Liver (tissue), 9 donors: ENCODE results near the gene GRAMD2B. TPM values are rescaled to one million over a fixed set of nuclear protein-coding genes. Genes with fewer than 3 reads are reported as not detected.

Experiments used
- DNase-seq: peaks from one replicate; pipeline ENCODE4 v3.0.0-alpha.2; 2017; ENCODE audit warnings: low spot score
- H3K27ac ChIP-seq, 2 donors: one replicate each; pipeline ENCODE4 v1.7.0; 2013; ENCODE audit warnings: inconsistent platforms in 2 of 2, low read length in 2 of 2, control low read depth in 1 of 2, low read depth in 1 of 2, mild to moderate bottlenecking in 1 of 2
- H3K27me3 ChIP-seq, 4 donors: one replicate each; pipeline versions ENCODE4 v1.6.1 to v1.7.0; 2013; ENCODE audit warnings: low read length in 3 of 4, inconsistent platforms in 1 of 4, mild to moderate bottlenecking in 1 of 4, moderate library complexity in 1 of 4; ENCODE audit not compliant: control insufficient read depth in 4 of 4, insufficient read depth in 4 of 4
- H3K36me3 ChIP-seq, 4 donors: one replicate each; pipeline versions ENCODE4 v1.6.1 to v1.7.0; 2013; ENCODE audit warnings: low read length in 3 of 4, mild to moderate bottlenecking in 3 of 4, low read depth in 1 of 4, moderate library complexity in 1 of 4; ENCODE audit not compliant: control insufficient read depth in 4 of 4, insufficient read depth in 3 of 4
- H3K4me1 ChIP-seq, 4 donors: one replicate each; pipeline versions ENCODE4 v1.6.1 to v1.7.0; 2013; ENCODE audit warnings: low read length in 3 of 4, mild to moderate bottlenecking in 3 of 4, moderate library complexity in 1 of 4; ENCODE audit not compliant: control insufficient read depth in 4 of 4, insufficient read depth in 4 of 4
- H3K4me3 ChIP-seq, 3 donors: one replicate each; pipeline versions ENCODE4 v1.6.1 to v1.7.0; 2013; ENCODE audit warnings: low read length in 3 of 3, control low read depth in 1 of 3, low read depth in 1 of 3, mild to moderate bottlenecking in 1 of 3
- H3K9ac ChIP-seq, 2 donors: one replicate each; pipeline ENCODE4 v1.7.0; 2013; ENCODE audit warnings: low read length in 2 of 2, mild to moderate bottlenecking in 2 of 2, moderate library complexity in 2 of 2, control low read depth in 1 of 2, low read depth in 1 of 2
- H3K9me3 ChIP-seq, 4 donors: one replicate each; pipeline versions ENCODE4 v1.6.1 to v1.7.0; 2013; ENCODE audit warnings: low read length in 3 of 4; ENCODE audit not compliant: control insufficient read depth in 4 of 4
- FOXA1 ChIP-seq: IDR thresholded peaks from 2 replicates; pipeline ENCODE4 v1.6.1; 2016; ENCODE audit warnings: antibody characterized with exemption
- FOXA2 ChIP-seq: IDR thresholded peaks from 2 replicates; pipeline ENCODE4 v1.6.1; 2016; ENCODE audit warnings: antibody characterized with exemption
- HNF4A ChIP-seq, 2 donors: conservative IDR thresholded peaks; 2 replicates each; pipeline ENCODE4 v1.6.1; 2016; ENCODE audit warnings: antibody characterized with exemption in 2 of 2, mild to moderate bottlenecking in 2 of 2
- HNF4G ChIP-seq: IDR thresholded peaks from 2 replicates; pipeline ENCODE4 v1.6.1; 2016; ENCODE audit warnings: antibody characterized with exemption
- JUND ChIP-seq, 2 donors: IDR thresholded peaks; 2 replicates each; pipeline ENCODE4 v1.6.1; 2016; ENCODE audit warnings: antibody characterized with exemption in 2 of 2
- NR2F2 ChIP-seq: IDR thresholded peaks from 2 replicates; pipeline ENCODE4 v1.6.1; 2016; ENCODE audit warnings: antibody characterized with exemption
- RAD21 ChIP-seq, 2 donors: IDR thresholded peaks; 2 replicates each; pipeline ENCODE4 v1.6.1; 2016; ENCODE audit warnings: antibody characterized with exemption in 2 of 2, mild to moderate bottlenecking in 2 of 2
- RXRA ChIP-seq, 2 donors: IDR thresholded peaks; 2 replicates each; pipeline ENCODE4 v1.6.1; 2017 to 2018; ENCODE audit warnings: antibody characterized with exemption in 2 of 2, mild to moderate bottlenecking in 1 of 2
- SP1 ChIP-seq: IDR thresholded peaks from 2 replicates; pipeline ENCODE4 v1.6.1; 2018; ENCODE audit warnings: antibody characterized with exemption, mild to moderate bottlenecking
- TAF1 ChIP-seq: conservative IDR thresholded peaks from 2 replicates; pipeline ENCODE4 v1.6.1; 2016; ENCODE audit warnings: antibody characterized with exemption, mild to moderate bottlenecking
- YY1 ChIP-seq: IDR thresholded peaks from 2 replicates; pipeline ENCODE4 v1.6.1; 2016; ENCODE audit warnings: antibody characterized with exemption, mild to moderate bottlenecking
- WGBS: extraction: QIAGEN DNeasy Blood & Tissue Kit; methylation state at CpG from one replicate; pipeline ENCODE4 v1.1.7; 2013; 5-methylcytosine and 5-hydroxymethylcytosine counted together
- polyA plus RNA-seq, 2 donors: library from polyadenylated mRNA; stranded (reverse) in 1 of 2; unstranded in 1 of 2; fragments of 200-250 nt in 1 of 2; fragments of >200 nt in 1 of 2; fragmentation: Nextera tagmentation in 1 of 2; extraction: Ambion mirVana in 1 of 2; gene quantifications; one replicate each; pipeline versions ENCODE4 v1.2.1 to v1.2.3, GENCODE V29; 2013 to 2015
- total RNA-seq, 2 donors: library from RNA; depleted of rRNA; stranded (reverse); fragments of >200 nt; gene quantifications; one replicate each; pipeline ENCODE4 v1.2.3, GENCODE V29; 2014
- TF ChIP-seq, protein P1 (sequence below): IDR thresholded peaks from 2 replicates; pipeline ENCODE4 v1.6.1; 2016; ENCODE audit warnings: antibody characterized with exemption
- TF ChIP-seq, protein P2 (sequence below): fragments of 150-350 bp; IDR thresholded peaks from 2 replicates; pipeline ENCODE4 v1.5.1; 2017; ENCODE audit warnings: improper control_type of control experiment, low read depth, low read length; ENCODE audit not compliant: missing input control
- TF ChIP-seq, protein P3 (sequence below): IDR thresholded peaks from 2 replicates; pipeline ENCODE4 v1.6.1; 2016; ENCODE audit warnings: antibody characterized with exemption, mild to moderate bottlenecking
- TF ChIP-seq, protein P4 (sequence below): IDR thresholded peaks from 2 replicates; pipeline ENCODE4 v1.6.1; 2016; ENCODE audit warnings: antibody characterized with exemption
- donor health status: healthy.
- donor health status: healthy.
- donor health status: healthy.
- donor health status: healthy.
- donor health status: healthy.

The GRAMD2B gene
- total and polyA plus RNA-seq, 4 donors = 6.5 to 24.1 (median 13.5) TPM

DNA sequence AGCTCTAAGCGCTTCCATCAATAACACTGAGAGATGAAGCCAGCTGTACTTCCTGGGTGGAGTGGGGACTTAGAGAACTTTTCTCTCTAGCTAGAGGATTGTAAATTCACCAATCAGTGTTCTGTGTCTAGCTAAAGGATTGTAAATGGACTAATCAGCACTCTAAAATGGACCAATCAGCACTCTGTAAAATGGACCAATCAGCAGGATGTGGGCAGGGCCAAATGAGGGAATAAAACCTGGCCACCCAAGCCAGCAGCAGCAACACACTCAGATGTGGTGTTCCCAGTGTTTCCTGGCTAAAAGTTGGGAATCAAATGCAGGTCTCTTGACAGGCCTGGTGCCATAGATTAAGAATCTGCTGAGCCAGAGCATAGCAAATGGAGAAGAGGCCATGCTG is 111.3 kb downstream of the GRAMD2B start:
- no peaks in the 10 kb centered on the region for H3K27me3 ChIP-seq
- no peak overlapping the region for H3K4me3 ChIP-seq
- H3K27ac ChIP-seq = no peak overlapping the region
- 100% methylated on average over 1 of the region's 1 CpG for WGBS
- TF ChIP-seq JUND (IDR thresholded peaks at IDR 0.05) (no peak), HNF4G (no peak), NR2F2 (no peak), FOXA2 (no peak), RXRA (IDR thresholded peaks at IDR 0.05) (no peak), RAD21 (IDR thresholded peaks at IDR 0.05) (no peak), TAF1 (no peak), SP1 (no peak), FOXA1 (no peak)
- TF ChIP-seq, protein P1, sequence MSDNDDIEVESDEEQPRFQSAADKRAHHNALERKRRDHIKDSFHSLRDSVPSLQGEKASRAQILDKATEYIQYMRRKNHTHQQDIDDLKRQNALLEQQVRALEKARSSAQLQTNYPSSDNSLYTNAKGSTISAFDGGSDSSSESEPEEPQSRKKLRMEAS = no peak
- TF ChIP-seq, protein P2, sequence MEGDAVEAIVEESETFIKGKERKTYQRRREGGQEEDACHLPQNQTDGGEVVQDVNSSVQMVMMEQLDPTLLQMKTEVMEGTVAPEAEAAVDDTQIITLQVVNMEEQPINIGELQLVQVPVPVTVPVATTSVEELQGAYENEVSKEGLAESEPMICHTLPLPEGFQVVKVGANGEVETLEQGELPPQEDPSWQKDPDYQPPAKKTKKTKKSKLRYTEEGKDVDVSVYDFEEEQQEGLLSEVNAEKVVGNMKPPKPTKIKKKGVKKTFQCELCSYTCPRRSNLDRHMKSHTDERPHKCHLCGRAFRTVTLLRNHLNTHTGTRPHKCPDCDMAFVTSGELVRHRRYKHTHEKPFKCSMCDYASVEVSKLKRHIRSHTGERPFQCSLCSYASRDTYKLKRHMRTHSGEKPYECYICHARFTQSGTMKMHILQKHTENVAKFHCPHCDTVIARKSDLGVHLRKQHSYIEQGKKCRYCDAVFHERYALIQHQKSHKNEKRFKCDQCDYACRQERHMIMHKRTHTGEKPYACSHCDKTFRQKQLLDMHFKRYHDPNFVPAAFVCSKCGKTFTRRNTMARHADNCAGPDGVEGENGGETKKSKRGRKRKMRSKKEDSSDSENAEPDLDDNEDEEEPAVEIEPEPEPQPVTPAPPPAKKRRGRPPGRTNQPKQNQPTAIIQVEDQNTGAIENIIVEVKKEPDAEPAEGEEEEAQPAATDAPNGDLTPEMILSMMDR = no peak
- TF ChIP-seq, protein P3, sequence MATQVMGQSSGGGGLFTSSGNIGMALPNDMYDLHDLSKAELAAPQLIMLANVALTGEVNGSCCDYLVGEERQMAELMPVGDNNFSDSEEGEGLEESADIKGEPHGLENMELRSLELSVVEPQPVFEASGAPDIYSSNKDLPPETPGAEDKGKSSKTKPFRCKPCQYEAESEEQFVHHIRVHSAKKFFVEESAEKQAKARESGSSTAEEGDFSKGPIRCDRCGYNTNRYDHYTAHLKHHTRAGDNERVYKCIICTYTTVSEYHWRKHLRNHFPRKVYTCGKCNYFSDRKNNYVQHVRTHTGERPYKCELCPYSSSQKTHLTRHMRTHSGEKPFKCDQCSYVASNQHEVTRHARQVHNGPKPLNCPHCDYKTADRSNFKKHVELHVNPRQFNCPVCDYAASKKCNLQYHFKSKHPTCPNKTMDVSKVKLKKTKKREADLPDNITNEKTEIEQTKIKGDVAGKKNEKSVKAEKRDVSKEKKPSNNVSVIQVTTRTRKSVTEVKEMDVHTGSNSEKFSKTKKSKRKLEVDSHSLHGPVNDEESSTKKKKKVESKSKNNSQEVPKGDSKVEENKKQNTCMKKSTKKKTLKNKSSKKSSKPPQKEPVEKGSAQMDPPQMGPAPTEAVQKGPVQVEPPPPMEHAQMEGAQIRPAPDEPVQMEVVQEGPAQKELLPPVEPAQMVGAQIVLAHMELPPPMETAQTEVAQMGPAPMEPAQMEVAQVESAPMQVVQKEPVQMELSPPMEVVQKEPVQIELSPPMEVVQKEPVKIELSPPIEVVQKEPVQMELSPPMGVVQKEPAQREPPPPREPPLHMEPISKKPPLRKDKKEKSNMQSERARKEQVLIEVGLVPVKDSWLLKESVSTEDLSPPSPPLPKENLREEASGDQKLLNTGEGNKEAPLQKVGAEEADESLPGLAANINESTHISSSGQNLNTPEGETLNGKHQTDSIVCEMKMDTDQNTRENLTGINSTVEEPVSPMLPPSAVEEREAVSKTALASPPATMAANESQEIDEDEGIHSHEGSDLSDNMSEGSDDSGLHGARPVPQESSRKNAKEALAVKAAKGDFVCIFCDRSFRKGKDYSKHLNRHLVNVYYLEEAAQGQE = no peak
- TF ChIP-seq, protein P4, sequence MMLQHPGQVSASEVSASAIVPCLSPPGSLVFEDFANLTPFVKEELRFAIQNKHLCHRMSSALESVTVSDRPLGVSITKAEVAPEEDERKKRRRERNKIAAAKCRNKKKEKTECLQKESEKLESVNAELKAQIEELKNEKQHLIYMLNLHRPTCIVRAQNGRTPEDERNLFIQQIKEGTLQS = no peak
- no peaks in the 10 kb centered on the region for H3K9me3 ChIP-seq
- no peaks in the 10 kb centered on the region for H3K36me3 ChIP-seq
- DNase-seq = no peak
- no peak overlapping the region for H3K9ac ChIP-seq
- H3K4me1 ChIP-seq = peaks cover 0 to 7% (median 1%) of the 10 kb centered on the region in 4 donors

DNA sequence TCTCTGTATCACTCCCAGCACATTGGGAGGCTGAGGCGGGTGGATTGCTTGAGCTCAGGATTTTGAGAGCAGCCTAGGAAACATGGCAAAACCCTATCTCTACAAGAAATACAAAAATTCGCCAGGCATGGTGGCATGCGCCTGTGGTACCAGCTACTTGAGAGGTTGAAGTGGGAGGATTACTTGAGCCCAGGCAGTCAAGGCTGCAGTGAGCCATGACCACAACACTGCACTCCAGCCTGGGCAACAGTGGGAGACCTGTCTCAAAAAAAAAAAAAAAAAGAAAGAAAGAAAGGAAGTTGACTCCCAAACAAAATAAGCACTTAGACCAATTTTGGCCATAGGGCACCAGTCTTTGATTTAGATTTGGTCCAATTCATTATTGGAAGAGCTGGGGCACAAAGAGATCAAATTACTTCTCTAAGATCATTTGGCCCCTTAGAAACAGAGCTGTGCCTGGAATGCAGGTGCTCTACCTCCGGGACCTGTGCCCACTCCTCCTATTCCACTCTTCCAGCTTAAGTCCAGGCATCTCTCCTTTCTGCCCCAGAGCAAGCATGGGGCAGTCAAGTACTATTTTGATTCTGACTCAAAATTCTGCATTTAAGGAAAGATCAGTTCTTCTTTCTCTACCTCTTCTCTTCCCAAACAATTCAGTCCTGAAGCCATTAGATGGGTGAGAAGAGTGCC is 112.8 kb downstream of the GRAMD2B start:
- no peak for DNase-seq
- 88% methylated on average over 4 of the region's 4 CpGs for WGBS
- H3K4me1 ChIP-seq = peaks cover 0 to 7% (median 3%) of the 10 kb centered on the region in 4 donors
- H3K9ac ChIP-seq = no peak overlapping the region
- no peaks in the 10 kb centered on the region for H3K36me3 ChIP-seq
- H3K27ac ChIP-seq = no peak overlapping the region
- no peak overlapping the region for H3K4me3 ChIP-seq
- no peaks in the 10 kb centered on the region for H3K27me3 ChIP-seq
- H3K9me3 ChIP-seq = no peaks in the 10 kb centered on the region
- TF ChIP-seq NR2F2 (no peak), FOXA2 (no peak), YY1 (no peak), HNF4A (conservative IDR thresholded peaks at IDR 0.05) (no peak), TAF1 (no peak), HNF4G (no peak), RAD21 (IDR thresholded peaks at IDR 0.05) (no peak), JUND (IDR thresholded peaks at IDR 0.05) (no peak), SP1 (no peak), FOXA1 (no peak)
- TF ChIP-seq, protein P2 = no peak
- TF ChIP-seq, protein P3 = no peak
- TF ChIP-seq, protein P4 = no peak
